PFSK-1 (cell line): ENCODE measurements around the gene ID1.
A peak's percentile ranks its signal among the peaks of the same experiment; 100 is the strongest.

ENCODE experiments used
- FOXP2 ChIP-seq: optimal IDR thresholded peaks from 2 replicates; pipeline ENCODE3; 2011; ENCODE audit warnings: borderline replicate concordance, control low read depth, inconsistent platforms; ENCODE audit not compliant: insufficient read depth; ENCODE audit errors: extremely low read length, extremely low read depth
- POLR2AphosphoS5 ChIP-seq: IDR thresholded peaks from 2 replicates; pipeline ENCODE4 v1.6.1; 2012; ENCODE audit warnings: low read depth, mild to moderate bottlenecking, control low read depth, low read length, moderate library complexity
- REST ChIP-seq, 2 experiments: IDR thresholded peaks; 2 replicates each; pipeline versions ENCODE4 v1.6.1 to v1.8.0; 2011 to 2012; ENCODE audit warnings: low read depth in 2 of 2, low read length in 2 of 2, control low read depth in 1 of 2, inconsistent platforms in 1 of 2, mild to moderate bottlenecking in 1 of 2, moderate library complexity in 1 of 2; ENCODE audit not compliant: insufficient read depth in 1 of 2
- SIN3A ChIP-seq: IDR thresholded peaks from 2 replicates; pipeline ENCODE4 v1.6.1; 2012; ENCODE audit warnings: mild to moderate bottlenecking, low read length, moderate library complexity, borderline replicate concordance; ENCODE audit not compliant: insufficient read depth
- TAF1 ChIP-seq: IDR thresholded peaks from 2 replicates; pipeline ENCODE4 v1.6.1; 2012; ENCODE audit warnings: low read length, control low read depth, borderline replicate concordance; ENCODE audit not compliant: insufficient read depth

The ID1 gene

GRCh38 chr20:31568041-31568731, 36.9 kb upstream of the ID1 start:
- TF ChIP-seq FOXP2 (no peak), TAF1 (no peak), REST (IDR thresholded peaks at IDR 0.05; ENCODE audit: insufficient read depth in 1 of 2, low read depth in 2 of 2, low read length in 2 of 2) (no peak), SIN3A (no peak), POLR2AphosphoS5 (no peak)

GRCh38 chr20:31568773-31569162, 36.3 kb upstream of the ID1 start:
- TF ChIP-seq POLR2AphosphoS5: no peak
- no peak for TF ChIP-seq TAF1
- no peak for TF ChIP-seq SIN3A
- no peak for TF ChIP-seq REST (IDR thresholded peaks at IDR 0.05; ENCODE audit: insufficient read depth in 1 of 2, low read depth in 2 of 2, low read length in 2 of 2)
- no peak for TF ChIP-seq FOXP2

GRCh38 chr20:31569163-31570020, 35.7 kb upstream of the ID1 start:
- TF ChIP-seq POLR2AphosphoS5 (peak; percentile 15; the same call in 1 of the 2 replicates), TAF1 (no peak)

- TF ChIP-seq POLR2AphosphoS5 (no peak), REST (IDR thresholded peaks at IDR 0.05; ENCODE audit: insufficient read depth in 1 of 2, low read depth in 2 of 2, low read length in 2 of 2) (no peak), SIN3A (no peak), TAF1 (no peak), FOXP2 (no peak)
Measured at GRCh38 chr20:31570021-31570463, 35.0 kb upstream of the ID1 start.

GRCh38 chr20:31570735-31571617, 34.1 kb upstream of the ID1 start:
- TF ChIP-seq REST (IDR thresholded peaks at IDR 0.05; ENCODE audit: insufficient read depth in 1 of 2, low read depth in 2 of 2, low read length in 2 of 2) (no peak), FOXP2 (no peak), TAF1 (no peak), POLR2AphosphoS5 (peak; percentile 4), SIN3A (no peak)
